GM19239 (cell line): Measurements from ENCODE around the gene KRTAP1-3.
"Not testable (repeated sequence)": the region's sequence is repeated elsewhere in the genome, so short reads cannot be mapped to it uniquely, and the experiment has no call there.

Experiments
- DNase-seq: peaks from one replicate; pipeline ENCODE4 v3.0.0; 2011; ENCODE audit warnings: low spot score; ENCODE audit not compliant: insufficient read length
- FAIRE-seq: peaks from 2 replicates; lab custom pipeline; 2011; peaks lifted over from hg19 to GRCh38; lab: Jason Lieb, UNC

Gene KRTAP1-3

GRCh38 chr17:41055130-41055529, 20.5 kb upstream of the KRTAP1-3 start, which contains the start of gene KRTAP2-2:
Gene KRTAP2-2, minus strand, starts transcription at chr17:41055230. Its CDS starts 19 bp downstream, at chr17:41055211.
- not testable (repeated sequence) for FAIRE-seq, DNase-seq

DNA sequence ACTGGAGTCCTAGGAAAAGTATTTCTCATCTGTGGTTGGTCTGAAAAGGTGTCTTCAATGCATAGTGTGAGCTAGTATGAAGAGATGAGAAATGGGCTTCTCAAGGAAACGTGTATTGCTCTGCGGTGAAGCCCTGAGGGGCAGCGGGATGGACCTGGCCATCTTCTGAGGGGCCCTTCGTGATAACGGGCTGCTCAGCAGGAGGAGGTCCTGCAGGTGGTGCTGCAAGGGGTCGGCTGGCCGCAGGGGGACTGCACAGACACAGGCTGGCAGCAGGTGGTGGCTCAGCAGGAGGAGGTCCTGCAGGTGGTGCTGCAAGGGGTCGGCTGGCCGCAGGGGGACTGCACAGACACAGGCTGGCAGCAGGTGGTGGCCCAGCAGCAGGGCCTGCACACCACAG, 19.9 kb upstream of the KRTAP1-3 start:
- not testable (repeated sequence) for DNase-seq, FAIRE-seq

GRCh38 chr17:41054025-41054424, 19.4 kb upstream of the KRTAP1-3 start:
- FAIRE-seq, result no peak
- no peak for DNase-seq

- DNase-seq (no peak), FAIRE-seq (no peak)
These were observed 17.9 kb upstream of the KRTAP1-3 start for GRCh38 chr17:41052566-41052965.

- DNase-seq (no peak), FAIRE-seq (no peak)
These were observed 14.4 kb upstream of the KRTAP1-3 start for GRCh38 chr17:41049110-41049509.

GRCh38 chr17:41048441-41048840, 13.8 kb upstream of the KRTAP1-3 start:
- DNase-seq, result no peak
- no peak for FAIRE-seq

DNA sequence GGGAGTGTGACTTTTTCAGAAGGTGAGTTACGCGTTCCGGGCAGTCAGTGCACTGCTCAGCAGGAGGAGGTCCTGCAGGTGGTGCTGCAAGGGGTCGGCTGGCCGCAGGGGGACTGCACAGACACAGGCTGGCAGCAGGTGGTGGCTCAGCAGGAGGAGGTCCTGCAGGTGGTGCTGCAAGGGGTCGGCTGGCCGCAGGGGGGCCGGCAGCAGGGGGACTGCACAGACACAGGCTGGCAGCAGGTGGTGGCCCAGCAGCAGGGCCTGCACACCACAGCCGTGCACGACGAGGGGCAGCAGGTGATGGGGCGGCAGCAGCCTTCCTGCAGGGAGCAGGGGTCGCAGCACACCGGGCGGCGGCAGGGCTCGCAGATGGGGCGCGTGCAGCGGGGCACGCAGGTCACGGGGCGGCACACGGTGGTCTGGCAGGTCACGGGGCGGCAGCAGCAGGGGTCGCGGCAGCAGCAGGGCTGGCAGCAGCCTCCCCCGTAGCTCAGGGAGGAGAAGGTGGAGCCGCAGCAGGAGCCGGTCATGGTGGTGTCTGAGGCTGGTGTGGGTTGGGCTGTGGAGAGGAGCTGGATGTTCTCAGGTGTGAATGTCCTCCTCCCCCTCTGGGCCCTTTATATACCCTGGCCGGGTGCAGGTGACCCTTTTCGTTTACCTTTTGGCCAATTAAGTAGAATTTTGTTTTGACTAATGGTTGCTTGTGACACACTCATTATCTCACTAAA, 12.2 kb upstream of the KRTAP1-3 start, which contains the start of gene KRTAP2-1:
Gene KRTAP2-1 (minus strand): TSS at position 582 of the 731 bp plus-strand sequence. CDS start 49 bp downstream, at position 533.
- FAIRE-seq, DNase-seq: not testable (repeated sequence)

DNA sequence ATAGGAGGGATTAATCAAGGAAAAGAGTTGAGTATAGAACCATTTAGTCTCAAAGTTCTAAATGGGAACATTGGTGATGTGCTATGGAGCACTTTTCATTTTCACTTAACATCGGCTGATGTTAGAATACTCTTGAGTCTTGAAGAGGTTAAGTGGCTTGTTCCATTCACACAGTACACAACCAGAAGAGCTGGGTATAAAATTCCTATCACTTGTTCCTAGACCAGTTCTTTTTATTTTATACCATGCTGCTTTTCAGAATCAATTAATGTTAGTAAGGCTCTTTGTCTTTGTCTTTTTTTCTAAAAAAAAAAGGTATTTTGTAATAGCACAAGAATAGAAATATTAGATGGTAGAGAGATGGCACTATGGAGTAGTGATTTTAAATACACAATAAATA, 8.3 kb upstream of the KRTAP1-3 start:
- no peak for FAIRE-seq
- DNase-seq, result no peak

DNA sequence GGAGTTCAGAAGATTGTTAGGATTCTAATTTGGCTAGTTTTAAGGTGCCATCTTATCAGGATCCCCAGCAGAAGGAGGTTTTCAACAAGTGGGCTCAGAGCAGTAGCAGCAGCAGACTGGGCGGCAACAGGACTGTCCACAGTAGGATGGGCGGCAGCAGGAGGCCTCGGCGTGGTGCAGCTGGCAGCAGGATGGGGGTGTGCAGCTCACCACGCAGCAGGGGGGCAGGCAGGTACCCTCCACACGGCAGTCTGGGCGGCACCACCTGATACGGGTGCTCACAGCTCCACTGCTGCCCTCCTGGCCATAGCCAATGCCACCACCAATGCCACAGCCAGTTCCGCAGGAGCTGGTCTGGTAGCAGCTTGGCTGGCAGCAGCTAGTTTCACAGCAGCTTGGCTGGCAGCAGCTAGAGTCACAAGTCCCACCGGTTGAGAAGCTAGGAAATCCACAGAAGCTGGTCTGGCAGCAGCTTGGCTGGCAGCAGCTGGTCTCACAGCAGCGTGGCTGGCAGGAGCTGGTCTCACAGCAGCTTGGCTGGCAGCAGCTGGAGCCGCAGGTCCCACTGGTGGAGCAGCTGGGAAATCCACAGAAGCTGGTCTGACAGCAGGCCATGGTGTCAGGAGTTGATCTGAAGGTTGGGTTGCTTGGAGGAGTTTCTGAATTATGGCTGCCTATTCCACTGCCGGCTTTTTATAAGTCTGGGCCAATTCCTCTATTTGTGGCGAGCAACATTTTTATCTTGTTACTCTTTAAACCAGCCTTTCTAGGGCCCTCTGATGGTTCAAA, 6.3 kb upstream of the KRTAP1-3 start, which contains the start of gene KRTAP1-1:
Gene KRTAP1-1 (minus strand): TSS at position 668 of the 789 bp plus-strand sequence. CDS start 53 bp downstream, at position 615.
- DNase-seq, result not testable (repeated sequence)

DNA sequence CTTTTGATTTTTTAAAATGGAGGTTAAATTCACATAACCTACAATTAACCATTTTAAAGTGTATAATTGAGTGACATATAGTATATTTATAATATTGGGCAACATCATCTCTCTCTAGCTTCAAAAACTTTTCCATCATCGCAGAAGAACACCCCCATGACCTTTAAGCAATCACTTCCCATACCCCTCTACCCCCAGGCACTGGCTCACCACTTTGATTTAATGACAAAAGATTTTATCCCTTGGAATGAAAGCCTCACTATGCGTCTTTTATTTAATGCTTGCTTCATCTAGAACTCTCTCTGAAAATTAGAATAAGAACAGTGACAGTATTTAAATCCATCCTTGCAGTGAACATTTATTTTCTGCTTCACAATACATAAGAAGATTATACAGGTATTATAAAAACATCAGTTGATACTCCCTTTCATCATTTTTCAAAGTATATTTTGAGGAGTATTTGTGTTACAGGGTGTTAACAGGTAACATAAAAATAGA, 3.2 kb upstream of the KRTAP1-3 start:
- DNase-seq (no peak), FAIRE-seq (no peak)

More for the DNA sequence above, 6.3 kb upstream of the KRTAP1-3 start, which contains the start of gene KRTAP1-1:
- not testable (repeated sequence) for FAIRE-seq

- no peak for FAIRE-seq
- DNase-seq, result no peak
These were observed 4.9 kb downstream of the KRTAP1-3 start, which contains the start of gene KRTAP1-4 for GRCh38 chr17:41029633-41030245. Gene KRTAP1-4, minus strand, starts transcription at chr17:41030195. Its CDS starts 117 bp downstream, at chr17:41030078.

DNA sequence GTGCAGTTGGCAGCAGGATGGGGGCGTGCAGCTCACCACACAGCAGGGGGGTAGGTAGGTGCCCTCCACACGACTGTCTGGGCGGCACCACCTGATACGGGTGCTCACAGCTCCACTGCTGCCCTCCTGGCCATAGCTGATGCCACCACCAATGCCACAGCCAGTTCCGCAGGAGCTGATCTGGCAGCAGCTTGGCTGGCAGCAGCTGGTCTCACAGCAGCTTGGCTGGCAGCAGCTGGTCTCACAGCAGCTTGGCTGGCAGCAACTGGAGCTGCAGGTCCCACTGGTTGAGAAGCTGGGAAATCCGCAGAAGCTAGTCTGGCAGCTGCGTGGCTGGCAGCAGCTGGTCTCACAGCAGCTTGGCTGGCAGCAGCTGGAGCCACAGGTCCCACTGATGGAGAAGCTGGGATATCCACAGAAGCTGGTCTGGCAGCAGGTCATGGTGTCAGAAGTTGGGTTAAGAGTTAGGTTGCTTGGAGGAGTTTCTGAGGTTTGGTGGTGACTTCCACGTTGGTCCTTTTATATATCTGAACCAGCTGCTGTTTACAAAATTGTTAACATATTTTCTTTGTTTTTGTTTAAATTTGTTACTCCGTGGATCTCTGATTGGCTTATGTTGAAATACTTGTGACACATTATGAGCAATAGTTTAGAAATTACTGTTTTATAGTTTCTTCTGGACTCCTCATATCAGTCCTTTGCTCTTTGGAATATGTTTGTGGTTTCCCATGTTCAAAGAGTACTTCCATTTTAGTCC, 7.8 kb downstream of the KRTAP1-3 start, which contains the start of gene KRTAP1-5:
Gene KRTAP1-5 (minus strand): TSS at position 494 of the 757 bp plus-strand sequence. CDS start 53 bp downstream, at position 441.
- FAIRE-seq (no peak), DNase-seq (no peak)

GRCh38 chr17:41024697-41025096, 10.0 kb downstream of the KRTAP1-3 start:
- FAIRE-seq (no peak), DNase-seq (no peak)

GRCh38 chr17:41020336-41020735, 14.3 kb downstream of the KRTAP1-3 start:
- DNase-seq, result no peak
- no peak for FAIRE-seq

DNA sequence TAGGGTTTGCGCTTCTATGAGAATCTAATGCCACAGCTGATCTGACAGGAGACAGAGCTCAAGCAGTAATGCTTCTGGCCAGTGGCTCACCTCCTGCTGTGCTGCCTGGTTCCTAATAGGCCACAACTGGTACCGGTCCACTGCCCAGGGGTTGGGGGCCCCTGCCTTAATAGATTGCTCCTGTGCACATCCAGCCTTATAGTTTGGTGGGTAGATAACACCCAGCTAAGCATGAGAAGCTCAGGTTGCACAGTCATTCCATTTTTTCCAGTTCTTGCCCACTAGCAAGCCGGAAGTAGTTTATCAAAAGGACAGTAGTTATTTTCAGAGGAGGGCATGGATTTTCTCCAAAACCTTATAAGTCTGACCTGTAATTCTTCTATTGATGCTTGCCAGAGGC, 15.3 kb downstream of the KRTAP1-3 start:
- FAIRE-seq (no peak), DNase-seq (no peak)

GRCh38 chr17:41018541-41018940, 16.1 kb downstream of the KRTAP1-3 start:
- no peak for DNase-seq
- FAIRE-seq, result no peak

- FAIRE-seq (no peak), DNase-seq (no peak)
These were observed 18.0 kb downstream of the KRTAP1-3 start for GRCh38 chr17:41016578-41017215.

DNA sequence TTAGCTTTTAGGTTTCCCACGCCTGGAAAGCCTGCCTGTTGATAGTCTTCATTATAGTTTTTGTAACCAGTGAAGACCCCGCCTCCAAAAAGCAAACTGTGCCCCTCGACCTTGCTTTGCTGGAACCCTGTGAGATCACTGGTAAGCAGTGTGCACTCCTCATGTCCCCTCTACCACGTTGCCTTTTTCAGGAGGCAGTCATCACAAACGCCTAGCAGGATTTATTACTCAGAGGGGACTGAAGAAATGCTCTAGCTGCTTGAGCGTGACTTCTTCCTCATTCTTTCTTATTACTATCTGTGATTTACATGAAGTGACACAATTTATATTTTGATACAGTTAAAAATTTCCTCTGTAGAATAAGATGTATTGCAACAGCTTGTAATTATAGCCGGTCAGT, 19.2 kb downstream of the KRTAP1-3 start:
- DNase-seq (no peak), FAIRE-seq (no peak)

GRCh38 chr17:41013606-41014005, 21.1 kb downstream of the KRTAP1-3 start:
- DNase-seq (no peak), FAIRE-seq (no peak)
